ENCODE results near the gene PLCD1.

DNA sequence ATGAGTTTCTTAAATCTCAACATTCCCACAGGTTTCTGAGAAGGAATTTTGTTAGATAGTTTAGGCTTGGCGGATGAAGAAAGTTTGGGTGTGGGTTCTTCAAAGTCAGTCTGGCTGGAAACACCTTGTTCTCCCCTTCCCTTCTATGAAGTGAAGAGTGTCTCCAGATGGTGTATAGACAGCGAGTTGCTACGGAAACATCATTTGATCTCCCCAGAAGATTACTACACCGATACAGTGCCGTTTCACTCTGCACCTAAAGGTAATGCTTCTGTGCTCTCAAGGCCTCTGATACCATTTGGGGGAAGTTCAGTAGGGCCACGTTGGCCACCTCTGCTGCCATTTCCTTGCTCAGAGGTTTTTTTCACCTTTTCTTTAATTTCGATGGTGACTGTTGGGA is 30.1 kb upstream of the PLCD1 start:
- TF ChIP-seq, protein P1, sequence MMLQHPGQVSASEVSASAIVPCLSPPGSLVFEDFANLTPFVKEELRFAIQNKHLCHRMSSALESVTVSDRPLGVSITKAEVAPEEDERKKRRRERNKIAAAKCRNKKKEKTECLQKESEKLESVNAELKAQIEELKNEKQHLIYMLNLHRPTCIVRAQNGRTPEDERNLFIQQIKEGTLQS (IDR thresholded peaks at IDR 0.05; ENCODE audit: insufficient read depth, low read depth, low read length) = no peak
- TF ChIP-seq, protein P2, sequence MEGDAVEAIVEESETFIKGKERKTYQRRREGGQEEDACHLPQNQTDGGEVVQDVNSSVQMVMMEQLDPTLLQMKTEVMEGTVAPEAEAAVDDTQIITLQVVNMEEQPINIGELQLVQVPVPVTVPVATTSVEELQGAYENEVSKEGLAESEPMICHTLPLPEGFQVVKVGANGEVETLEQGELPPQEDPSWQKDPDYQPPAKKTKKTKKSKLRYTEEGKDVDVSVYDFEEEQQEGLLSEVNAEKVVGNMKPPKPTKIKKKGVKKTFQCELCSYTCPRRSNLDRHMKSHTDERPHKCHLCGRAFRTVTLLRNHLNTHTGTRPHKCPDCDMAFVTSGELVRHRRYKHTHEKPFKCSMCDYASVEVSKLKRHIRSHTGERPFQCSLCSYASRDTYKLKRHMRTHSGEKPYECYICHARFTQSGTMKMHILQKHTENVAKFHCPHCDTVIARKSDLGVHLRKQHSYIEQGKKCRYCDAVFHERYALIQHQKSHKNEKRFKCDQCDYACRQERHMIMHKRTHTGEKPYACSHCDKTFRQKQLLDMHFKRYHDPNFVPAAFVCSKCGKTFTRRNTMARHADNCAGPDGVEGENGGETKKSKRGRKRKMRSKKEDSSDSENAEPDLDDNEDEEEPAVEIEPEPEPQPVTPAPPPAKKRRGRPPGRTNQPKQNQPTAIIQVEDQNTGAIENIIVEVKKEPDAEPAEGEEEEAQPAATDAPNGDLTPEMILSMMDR (IDR thresholded peaks at IDR 0.05; ENCODE audit: control extremely low read depth in 1 of 3, insufficient read depth in 1 of 3, low read depth in 1 of 3, low read length in 3 of 3) = no peak
- TF ChIP-seq YY1 (IDR thresholded peaks at IDR 0.05; ENCODE audit: low read depth, low read length) (no peak), SP1 (IDR thresholded peaks at IDR 0.05; ENCODE audit: low read depth, low read length) (no peak), TAF1 (IDR thresholded peaks at IDR 0.05; ENCODE audit: low read depth, low read length) (no peak), POLR2A (IDR thresholded peaks at IDR 0.05; ENCODE audit: control extremely low read depth in 1 of 2, low read depth in 2 of 2, low read length in 2 of 2) (no peak), ZNF274 (IDR thresholded peaks at IDR 0.05; ENCODE audit: borderline replicate concordance, extremely low read depth, low read length) (no peak), SP4 (IDR thresholded peaks at IDR 0.05; ENCODE audit: low read length) (no peak), MAFK (IDR thresholded peaks at IDR 0.05; ENCODE audit: low read depth, low read length) (no peak)
